Transverse colon (tissue), 4 donors: Measurements from ENCODE around the gene PLA2G5.

Source experiments
- EP300 ChIP-seq: sonication (generic); formaldehyde crosslinking; IDR thresholded peaks from one replicate; pipeline ENCODE4 v1.6.1; 2017; ENCODE audit warnings: antibody characterized with exemption, low read depth
- POLR2A ChIP-seq: fragments of 450-650 bp; IDR thresholded peaks from one replicate; pipeline ENCODE4 v1.6.1; 2016; ENCODE audit warnings: antibody characterized with exemption, mild to moderate bottlenecking, moderate library complexity
- POLR2AphosphoS5 ChIP-seq, 3 donors: sonication (generic); formaldehyde crosslinking; IDR thresholded peaks; one replicate each; pipeline ENCODE4 v1.6.1; 2016; ENCODE audit warnings: antibody characterized with exemption in 3 of 3
- TF ChIP-seq, protein P1 (sequence below), 5 experiments: fragments of 200-600 bp in 3 of 5; fragments of 450-650 bp in 2 of 5; sonication (generic) in 3 of 5; IDR thresholded peaks; 1 replicate in 2 of 5; 2 replicates in 3 of 5; pipeline ENCODE4 v1.5.1; 2016 to 2017; ENCODE audit warnings: antibody characterized with exemption in 5 of 5, inconsistent platforms in 3 of 5, mild to moderate bottlenecking in 2 of 5, moderate library complexity in 1 of 5

- TF ChIP-seq, protein P1, sequence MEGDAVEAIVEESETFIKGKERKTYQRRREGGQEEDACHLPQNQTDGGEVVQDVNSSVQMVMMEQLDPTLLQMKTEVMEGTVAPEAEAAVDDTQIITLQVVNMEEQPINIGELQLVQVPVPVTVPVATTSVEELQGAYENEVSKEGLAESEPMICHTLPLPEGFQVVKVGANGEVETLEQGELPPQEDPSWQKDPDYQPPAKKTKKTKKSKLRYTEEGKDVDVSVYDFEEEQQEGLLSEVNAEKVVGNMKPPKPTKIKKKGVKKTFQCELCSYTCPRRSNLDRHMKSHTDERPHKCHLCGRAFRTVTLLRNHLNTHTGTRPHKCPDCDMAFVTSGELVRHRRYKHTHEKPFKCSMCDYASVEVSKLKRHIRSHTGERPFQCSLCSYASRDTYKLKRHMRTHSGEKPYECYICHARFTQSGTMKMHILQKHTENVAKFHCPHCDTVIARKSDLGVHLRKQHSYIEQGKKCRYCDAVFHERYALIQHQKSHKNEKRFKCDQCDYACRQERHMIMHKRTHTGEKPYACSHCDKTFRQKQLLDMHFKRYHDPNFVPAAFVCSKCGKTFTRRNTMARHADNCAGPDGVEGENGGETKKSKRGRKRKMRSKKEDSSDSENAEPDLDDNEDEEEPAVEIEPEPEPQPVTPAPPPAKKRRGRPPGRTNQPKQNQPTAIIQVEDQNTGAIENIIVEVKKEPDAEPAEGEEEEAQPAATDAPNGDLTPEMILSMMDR (IDR thresholded peaks at IDR 0.05), result no peak
- no peak for TF ChIP-seq POLR2A
- no peak for TF ChIP-seq EP300
- TF ChIP-seq POLR2AphosphoS5 (IDR thresholded peaks at IDR 0.05), result no peak
These were observed 4.2 kb downstream of the PLA2G5 start for GRCh38 chr1:20074055-20074724.
